ENCODE results near the gene MARK2.

The MARK2 gene

DNA sequence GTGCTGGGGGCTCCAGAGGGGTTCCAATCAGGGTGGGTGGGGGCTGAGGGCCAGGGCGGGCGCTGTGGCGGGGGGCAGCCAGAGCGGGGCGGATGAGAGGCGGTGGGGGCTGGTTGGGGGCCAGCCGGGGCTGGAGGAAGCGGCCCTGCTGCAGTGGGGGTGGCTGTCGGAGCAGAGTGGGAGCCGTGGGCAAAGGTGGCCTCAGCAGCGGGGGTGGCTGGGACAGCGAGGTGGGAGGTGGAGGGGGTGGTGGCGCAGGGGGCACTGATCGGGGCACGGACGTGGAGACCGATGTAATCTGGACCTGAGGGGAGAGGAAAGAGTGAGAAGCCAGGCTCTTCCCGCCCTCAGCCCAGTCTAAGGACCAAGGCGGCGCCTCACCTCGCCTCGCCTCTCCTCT lies 73.0 kb downstream of the MARK2 start:
- DNase-seq, result no peak

DNA sequence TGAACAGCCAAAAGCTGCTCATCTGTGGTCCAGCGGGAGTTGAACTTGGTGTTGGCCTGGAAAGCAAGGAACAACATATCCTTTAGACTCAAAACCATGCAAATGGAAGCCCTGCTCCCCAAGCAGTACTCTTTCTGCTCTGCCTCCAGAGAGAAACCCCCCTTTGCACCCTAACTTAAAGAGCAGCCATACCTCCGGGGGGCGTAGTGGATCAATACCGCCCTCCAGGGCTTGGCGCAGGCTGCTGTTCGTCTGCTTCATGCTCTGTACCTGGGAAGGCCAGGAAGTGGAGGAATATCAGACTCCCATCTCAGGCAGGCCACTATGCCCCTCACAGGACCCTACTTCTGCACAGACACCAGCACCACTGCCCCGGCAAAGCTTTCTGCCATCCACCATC lies 73.8 kb downstream of the MARK2 start:
- DNase-seq, result no peak

DNA sequence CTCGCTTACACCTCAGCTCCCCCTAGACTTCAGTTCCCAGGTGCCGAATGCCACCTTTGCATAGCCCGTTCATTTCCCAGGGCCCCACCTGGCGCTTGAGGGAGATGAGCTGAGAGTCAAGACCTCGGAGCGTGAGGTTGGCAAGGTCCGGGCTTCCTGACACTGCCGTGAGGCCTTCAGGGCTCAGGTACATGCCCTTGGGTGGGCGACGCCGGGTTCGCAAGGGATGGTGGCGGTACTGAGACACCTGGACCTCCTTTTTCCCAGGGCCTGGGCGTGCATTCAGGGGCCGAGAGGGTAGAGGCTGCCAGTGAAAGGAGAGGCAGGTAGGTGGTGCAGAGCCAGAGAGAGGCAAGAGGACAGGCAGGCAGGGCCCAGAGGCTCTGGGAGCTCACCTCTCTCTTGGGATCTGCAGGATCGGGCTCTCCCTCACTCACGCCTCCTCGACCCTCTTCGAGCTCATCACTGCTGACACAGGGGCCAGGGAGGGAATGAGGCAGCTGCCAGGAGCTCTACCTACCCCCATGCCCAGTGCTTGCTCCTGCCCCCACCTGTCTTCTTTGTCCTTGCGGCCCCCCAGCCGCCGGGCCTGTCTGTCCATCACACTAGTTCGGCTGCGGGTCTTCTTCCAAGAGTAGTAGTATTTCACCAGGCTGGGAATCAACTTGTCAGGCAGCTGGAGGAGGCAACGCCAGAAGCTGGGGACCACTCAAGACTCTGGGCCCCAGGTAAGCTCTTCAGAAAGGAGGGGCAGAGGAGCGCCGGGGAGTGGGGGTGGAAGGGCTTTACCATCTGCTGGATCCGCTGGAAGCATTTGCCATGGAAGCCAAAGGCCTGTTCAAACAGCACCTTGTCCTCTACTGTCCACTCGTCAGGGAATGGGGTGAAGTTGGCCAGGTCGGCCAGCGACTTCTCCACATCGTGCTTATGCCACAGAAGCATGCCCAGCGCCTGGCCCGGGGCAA lies 75.2 kb downstream of the MARK2 start:
- no peak for DNase-seq

DNA sequence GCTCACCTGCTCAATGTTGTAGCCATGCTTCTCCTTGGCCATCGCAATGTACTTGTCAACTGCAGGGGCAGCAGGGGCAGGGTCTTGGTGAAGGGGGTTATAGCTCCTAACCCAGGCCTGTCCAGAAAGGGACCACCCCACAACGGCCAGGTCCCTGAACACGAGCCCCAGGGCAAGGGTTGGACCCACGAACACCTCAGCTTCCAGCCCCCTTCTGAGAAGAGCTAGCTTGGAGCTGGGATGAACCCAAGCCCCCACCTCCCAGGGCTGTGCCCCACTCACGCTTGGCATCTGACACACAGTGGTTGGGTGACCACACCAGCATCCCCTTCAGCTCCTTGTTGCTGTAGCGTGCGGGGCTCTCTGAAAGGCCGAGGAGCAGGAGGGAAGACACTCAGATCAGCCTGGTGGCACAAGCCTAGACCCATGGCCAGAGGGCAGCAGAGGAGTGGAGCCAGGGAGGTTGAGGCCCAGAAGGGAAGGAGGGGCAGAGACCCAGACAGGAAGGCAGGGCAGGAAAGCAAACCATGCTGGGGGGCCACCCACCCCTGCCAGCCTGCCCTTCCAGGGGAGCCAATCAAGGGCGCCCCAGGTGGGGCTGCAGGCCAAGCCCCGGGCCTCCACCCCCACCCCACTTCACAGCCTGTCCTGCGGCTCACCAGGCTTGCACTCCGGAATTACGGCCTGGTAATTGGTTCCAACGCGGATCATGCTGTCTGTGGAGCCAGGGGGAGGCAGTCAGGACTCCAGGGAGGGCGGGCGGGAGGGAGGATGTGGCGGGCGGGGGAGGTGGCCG lies 76.2 kb downstream of the MARK2 start:
- DNase-seq, result no peak

DNA sequence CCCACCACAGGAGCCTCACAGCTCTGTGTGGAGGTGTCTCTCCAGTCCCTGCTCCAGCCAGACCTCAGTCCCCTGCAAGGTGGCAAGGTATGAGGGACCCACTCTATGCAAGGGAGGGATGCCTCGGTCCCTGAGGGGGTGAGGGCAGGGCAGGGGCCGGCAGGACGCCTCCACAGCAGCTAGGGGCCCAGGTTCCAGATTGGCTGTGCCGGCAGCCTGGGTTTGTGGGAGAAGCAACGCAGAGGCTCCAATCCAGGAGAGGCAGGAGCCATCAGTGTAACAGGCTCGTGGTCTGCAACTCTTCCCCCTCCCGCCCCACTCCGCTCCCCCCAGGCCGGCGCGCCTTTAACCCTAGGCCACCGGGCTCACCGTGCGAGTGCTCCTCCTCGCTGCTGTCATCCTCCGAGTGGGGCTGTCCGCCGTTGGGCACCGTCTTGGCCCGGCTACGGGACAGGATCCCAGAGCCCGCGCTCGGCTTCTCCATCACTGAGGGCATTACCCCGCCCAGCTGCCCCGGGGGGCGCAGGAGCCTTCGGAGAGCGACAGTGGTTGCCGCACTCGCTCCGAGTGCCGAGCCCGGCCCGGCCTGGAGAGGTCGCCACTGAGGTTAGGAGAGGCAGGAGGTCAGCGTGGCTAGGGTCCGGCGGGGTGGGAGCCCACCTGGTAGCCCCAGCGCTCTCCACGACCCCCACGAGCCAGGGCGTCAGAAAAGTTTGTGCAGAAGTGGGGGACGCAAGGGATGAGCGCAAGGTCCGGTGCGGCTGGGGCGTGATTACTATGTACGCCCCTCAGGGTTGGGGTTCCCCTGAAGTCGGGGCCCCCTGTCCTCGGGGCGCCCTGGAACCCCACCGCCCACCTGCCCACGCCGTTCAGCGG lies 77.3 kb downstream of the MARK2 start:
- no peak for DNase-seq

DNA sequence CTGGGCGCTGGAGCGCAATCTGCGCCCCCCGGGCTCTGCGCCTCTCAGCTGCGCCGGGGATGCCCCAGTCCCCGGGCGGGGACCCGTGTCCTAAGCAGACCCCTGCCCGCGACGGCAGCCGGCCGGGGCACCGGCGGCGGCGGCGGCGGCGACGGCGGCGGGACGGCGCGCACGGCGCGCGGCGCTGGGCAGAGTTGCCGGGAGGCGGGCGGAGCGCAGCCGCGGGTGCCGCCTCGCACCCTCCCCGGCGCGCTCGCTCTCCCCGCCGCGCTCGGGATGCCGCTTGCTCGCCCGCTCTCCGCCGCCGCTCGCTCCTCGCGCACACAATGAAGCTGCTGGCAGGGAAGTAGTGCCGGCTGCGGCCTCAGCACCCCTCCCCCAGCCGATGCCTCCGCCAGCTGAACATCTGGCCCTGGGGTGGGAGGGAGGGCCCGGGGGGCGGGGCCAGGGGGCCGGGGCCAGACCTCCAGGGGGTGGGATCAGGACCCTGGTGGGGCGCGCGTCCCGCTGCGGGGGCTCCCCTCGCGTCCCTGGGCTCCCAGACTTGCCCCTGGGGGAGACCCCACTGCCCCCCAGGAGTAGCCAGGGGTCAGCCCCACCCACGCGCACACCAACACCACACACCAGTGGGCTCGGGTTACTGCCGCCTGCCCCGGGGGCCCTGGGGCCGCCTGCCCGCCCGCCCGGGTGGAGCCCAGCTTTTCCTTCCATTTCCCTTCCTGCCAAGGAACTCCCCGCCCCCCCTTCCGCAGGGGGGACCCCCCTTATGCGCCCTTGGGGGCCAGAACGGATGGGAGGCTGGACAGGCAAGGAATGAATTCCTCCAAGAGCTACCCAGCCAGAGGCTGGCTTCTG lies 78.2 kb downstream of the MARK2 start, which contains the start of gene RCOR2:
TSS of gene RCOR2 (minus strand) at position 328 of the 855 bp plus-strand sequence. CDS start 708 bp downstream, outside the sequence.
- peak; percentile 39 for DNase-seq

DNA sequence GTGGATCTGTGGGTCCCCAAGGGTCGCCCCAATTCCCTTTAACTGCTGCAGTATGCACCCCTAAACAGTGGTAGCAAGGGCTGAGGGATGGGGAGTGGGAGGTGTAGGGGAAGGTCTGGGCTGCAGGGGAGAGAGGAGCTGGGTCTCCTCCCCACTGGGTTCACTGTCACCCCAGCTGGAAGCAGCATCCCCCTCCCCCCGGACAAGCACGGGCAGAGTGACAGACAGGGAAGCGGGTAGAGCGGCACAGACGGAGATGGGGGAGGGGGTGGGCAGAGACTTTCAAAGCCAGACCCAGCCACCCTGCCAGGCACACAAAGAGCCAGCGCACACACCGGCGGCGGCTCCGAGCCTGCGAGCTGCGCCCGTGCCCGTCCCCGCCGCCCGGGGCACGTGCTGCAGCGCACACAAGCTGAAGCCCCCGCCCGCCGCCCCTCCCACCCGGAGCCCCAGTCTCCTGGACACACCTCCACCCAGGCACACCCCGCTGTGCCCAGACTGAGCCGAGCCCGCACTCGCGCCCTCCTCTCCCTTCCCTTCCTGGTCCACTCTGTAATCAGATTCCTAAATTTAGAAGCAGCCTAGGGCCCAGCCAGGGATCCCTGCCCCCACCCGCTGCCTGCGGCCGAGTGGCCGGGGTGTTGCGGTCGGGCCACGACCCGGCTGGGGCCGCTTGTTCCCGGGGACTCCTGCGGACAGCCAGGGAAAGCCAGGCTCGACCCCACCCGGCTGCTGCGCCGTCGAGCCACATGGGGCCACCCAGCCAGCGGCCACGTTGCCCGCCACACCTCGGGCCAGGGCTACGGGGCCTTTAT lies 79.0 kb downstream of the MARK2 start:
- DNase-seq, result peak; percentile 28

DNA sequence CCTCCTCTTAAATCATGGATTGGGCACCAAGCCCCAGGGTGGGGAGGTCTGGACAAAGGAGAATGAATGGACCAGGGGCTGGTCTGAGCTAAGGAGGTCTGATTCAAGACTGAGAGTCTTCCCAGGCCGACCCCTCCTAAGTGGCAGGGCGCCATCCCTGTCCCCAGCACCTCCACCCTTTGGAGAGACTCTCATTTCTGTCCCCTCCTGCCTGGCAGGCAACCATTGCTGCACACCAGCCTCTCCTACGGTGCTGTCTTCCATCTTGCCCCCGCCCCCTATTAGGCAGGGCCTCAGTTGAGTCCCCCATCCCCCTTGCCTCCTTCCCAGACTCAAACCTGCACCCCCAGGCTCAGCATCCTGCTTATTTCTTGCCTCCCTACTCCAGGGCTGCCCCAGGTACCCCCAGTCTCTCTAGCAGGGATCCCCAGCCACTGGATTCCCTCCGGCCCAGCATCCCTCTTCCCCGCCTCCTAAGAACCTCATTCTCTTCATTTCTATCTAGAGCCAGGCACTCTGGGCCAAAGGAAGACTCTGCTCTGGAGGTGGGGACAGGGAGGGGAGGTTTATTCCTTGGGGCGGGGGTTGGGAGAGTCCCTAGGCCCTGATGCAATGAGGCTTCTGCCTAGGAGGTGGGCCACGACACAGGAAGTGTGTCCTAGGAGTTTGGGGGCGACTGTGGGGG lies 79.7 kb downstream of the MARK2 start:
- no peak for DNase-seq

DNA sequence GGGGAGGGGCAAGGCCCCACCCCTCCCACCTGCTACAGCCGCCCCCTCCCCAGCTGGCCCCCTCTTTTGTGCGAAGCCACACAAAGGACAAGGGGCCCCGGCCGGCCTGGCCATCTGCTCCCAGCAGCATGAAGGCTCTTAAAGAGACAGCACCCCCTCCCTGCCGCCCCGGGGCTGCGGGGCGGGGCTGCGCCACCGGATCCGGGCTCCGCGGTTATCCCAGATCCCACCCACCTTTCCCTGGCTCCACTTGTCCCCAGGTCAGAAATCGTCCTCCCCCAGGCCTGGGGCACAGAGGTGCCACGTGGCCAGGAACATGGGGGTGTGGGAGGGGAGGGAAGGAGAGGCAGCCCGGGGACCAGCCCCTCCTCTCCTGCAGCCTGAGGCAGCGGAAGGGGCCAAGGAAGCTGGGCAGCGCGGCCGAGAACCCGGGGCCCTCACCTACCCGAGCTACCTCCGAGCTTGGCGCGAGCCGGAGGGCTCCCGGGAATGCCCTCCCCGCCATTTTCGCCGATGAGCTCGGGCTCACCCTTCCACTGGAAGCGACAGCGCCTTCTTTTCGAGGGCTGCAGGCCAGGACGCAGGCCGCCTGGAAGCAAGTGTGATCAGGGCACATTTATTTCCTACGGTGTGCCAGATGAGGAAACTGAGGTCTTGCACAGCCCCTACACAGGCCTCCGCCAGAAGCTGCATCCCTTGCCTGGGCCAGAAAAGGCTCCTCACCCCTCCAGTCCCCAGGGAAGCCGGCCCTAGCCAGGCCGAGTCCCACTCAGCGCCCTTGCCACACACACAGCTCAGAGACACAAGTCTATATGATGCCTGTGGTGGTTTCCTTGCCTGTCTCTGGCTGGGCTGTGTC lies 80.6 kb downstream of the MARK2 start:
- DNase-seq, result no peak

DNA sequence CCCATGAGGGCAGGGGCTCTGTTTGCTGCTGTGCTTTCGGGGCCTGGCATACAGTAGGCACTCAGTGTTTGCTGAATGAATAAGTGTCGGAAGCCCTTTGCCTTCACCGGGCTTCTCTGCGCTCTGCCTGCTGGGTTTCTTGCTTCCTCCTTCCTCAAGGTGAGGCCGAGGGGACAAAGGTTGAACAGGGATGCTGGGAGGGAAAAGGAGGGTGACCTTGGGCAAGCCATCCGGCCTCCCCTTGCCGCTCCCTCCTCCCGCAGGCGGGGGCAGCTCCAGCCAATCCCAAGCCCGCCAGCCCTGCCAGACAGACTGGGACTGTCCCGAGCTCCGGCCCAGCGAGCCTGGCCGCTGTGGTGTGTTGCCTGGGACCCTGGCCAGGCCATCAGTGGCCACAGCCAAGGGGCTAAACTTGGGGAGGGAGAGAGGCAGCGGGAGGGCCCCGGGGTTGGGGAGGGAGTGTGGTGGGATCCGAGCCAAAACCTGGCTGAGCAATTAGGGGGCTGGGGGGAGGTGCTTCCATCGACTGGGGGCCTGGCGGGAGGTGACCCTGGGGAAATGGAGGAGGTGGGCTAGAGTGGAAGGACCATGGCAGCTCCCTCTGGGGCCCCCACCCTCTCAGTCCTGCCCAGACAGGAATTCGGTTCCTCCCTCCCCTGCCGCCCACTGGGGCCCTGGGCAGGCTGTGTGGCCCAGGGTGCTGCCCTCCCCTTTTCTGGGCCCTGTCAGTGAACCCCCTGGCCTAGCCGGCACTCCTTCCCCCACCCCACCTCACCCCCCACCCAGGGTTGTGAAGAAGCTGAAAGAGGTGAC lies 81.4 kb downstream of the MARK2 start:
- DNase-seq, result no peak

DNA sequence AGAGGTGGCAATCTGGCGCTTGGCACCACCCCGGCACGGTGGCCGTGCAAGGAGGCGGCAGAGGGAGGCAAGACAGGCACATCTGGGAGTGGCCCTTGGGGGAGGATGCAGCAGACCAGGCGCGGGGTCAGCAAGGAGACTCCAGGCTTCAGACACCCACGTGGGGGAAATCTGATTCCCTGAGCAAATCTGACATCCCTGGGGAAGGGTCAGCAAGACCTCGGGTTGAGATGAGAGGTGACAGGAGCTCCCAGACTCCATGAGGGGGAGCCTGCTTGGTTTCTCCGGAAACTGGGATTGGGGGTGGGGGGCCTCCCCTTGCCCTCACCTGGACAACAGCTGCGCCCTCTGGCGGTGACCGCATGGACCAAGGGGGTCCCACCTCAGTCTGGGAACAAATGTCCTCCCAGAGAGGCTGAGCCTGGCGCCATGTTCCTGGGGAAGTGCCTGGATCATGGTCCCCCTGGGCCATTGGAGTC lies 82.1 kb downstream of the MARK2 start:
- DNase-seq, result no peak

DNA sequence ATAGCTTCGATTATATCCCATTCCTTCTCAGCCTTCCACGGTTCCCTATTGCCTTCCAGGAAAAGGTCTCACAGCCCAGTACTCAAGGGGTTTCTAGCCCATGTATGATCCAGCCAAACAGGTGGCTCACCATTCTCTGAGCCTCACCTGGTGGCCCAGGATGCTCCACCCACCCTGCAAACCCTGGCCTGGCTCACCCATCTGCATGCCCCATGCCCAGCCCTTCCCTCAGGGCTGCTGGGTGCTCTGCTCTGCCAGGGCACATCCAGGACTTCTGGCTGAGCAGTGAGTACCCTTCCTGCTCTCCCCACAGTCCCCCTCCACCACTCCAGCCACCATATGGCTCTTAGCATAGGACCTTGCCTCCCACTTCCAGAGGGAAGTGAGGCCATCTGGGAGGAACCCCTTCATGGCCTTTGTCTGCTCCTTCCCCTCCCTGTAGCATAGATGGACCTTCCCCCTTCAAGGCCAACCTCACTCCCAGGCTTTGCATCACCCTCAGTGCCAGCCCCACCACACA lies 83.8 kb downstream of the MARK2 start:
- no peak for DNase-seq

DNA sequence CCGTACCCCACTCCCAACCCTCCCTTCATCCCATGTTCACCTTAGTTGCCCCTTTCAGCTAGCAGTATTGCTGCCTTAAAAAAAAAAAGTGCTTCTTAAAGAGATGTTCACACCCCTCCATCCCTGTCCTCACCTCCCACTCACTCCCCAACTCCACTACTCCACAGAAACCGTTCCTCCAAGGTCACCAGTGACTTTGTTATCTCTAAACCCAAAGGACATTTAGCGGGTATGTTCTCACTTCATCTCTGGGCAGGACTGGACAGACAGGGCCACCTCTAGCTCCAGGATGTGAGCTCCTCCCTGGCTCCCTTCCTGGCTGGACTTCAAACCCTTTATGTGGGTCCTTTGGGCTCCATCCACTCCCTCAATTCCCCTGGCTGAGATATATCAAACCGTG lies 84.4 kb downstream of the MARK2 start:
- DNase-seq, result no peak

DNA sequence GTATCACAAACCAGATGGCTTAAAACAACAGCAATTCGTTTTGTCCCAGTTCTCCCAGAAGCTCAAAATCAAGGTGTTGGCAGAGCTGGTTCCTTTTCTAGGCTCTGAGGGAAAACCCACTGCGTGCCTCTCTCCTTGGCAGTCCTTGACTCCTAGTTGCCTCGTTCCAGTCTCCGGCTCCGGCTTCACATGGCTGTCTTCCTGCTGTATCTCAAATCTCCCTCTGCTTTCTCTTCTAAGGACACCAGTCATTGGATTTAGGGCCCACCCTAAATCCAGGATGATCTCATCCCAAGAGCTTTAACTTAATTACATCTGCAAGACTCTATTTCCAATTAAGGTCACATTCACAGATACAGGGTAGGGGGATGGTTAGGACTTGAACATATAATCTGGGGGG lies 90.7 kb downstream of the MARK2 start:
- DNase-seq, result no peak

DNA sequence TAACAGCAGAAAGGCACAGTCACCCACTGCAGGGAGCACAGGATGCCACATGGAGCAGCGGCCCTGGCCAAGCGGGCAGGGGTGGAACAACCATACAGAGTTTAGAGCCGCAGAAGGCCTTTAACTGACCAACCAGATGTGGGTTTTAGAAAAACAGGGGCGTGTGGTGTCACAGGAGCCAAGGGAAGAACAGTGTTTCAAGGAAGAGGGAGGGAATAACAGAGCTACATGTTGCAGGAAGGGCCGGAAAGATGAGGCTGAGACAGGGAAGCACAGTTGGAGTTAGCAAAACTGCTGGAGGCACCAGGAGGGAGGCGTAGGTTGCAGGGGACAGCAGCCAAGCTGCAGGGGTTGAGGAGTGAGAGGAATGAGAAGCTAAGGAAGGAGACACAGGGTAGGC lies 92.1 kb downstream of the MARK2 start:
- no peak for DNase-seq

DNA sequence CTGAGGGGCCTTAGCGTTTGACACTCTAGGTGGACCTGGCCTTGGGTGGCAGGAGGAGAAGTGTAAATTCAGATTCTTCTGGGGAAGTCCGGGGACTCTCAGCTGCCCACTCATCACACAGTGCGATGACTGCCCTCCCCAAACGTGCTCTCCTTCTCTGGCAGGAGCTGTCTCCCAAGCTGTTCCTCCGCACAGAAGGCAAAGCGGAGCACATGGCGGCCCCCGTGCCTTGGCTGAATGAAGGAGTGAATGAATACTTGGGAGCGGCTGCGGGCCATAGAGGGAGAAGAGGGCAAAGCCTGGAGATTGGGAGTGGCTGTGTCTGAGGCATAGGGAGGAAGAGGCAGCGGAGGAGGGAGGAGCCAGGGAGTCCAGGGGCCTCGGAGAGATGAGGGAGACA lies 93.0 kb downstream of the MARK2 start:
- no peak for DNase-seq

DNA sequence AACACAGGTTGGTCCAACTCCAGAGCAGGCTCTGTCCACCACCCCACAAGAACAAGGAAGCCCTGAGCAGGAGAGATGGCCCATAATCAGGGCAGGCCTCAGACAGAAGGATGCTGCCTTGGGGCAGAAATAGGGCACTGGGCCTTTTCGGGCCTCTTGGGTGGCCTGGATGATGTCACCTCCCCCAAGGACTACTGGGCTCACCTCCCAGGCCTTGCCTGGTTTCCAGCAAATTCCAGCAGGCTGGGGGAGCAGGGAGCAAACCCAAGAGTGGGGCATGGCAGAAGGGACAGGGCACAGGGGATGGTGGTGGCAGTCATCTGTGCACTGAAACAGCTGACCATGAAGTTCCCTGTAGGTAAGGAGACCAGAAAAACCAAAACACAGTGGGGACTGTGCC lies 94.5 kb downstream of the MARK2 start:
- no peak for DNase-seq
